IMR-90 (cell line): ENCODE measurements around the gene CAAP1. TPM values are rescaled to one million over a fixed set of nuclear protein-coding genes. Genes with fewer than 3 reads are reported as not detected.

Experiments used
- ATAC-seq: fragments of 200-7000 bp; cut with Tn5 transposase; 2 replicates; pipeline ENCODE4 v1.9.1; 2020; ENCODE audit warnings: low read depth, mild to moderate bottlenecking, moderate library complexity
- BruUV-seq: library from RNA; stranded (reverse); fragments of 400-500 nt; replicated peaks from 2 replicates; lab custom pipeline; 2021; lab: Mats Ljungman, UMichigan
- CTCF ChIA-PET: fragments of 300-600 bp; formaldehyde crosslinking; extraction: SDS; loops from one replicate; lab custom pipeline; 2021; ENCODE audit warnings: antibody characterized with exemption; lab: Yijun Ruan, JAX
- POLR2A ChIA-PET: fragments of 300-600 bp; sonication (Branson Sonifier 250); formaldehyde crosslinking; loops from one replicate; lab custom pipeline; 2022; ENCODE audit warnings: antibody characterized with exemption; ENCODE audit not compliant: unreplicated experiment; lab: Charles Lee
- DNase-seq: peaks from one replicate; pipeline ENCODE4 v3.0.0; 2013
- H2AFZ ChIP-seq: replicated peaks from 2 replicates; pipeline ENCODE3; 2013; ENCODE audit warnings: low read length, mild to moderate bottlenecking; ENCODE audit not compliant: poor library complexity
- H2AK5ac ChIP-seq: 2 replicates; pipeline ENCODE4 v1.6.1; 2013; ENCODE audit warnings: low read depth, low read length, inconsistent platforms
- H2AK9ac ChIP-seq: replicated peaks from 2 replicates; pipeline ENCODE3; 2013; ENCODE audit warnings: mild to moderate bottlenecking, low read depth, low read length, moderate library complexity; ENCODE audit not compliant: poor library complexity
- H2BK120ac ChIP-seq: 2 replicates; pipeline ENCODE4 v1.6.1; 2013; ENCODE audit warnings: low read depth, low read length, inconsistent platforms
- H2BK15ac ChIP-seq: 3 replicates; pipeline ENCODE4 v1.6.1; 2013; ENCODE audit warnings: low read depth, low read length, inconsistent platforms
- H2BK20ac ChIP-seq: 2 replicates; pipeline ENCODE4 v1.6.1; 2013; ENCODE audit warnings: low read depth, mild to moderate bottlenecking, inconsistent platforms, low read length, moderate library complexity
- H2BK5ac ChIP-seq: 2 replicates; pipeline ENCODE4 v1.6.1; 2013; ENCODE audit warnings: mild to moderate bottlenecking, low read depth, low read length, inconsistent platforms; ENCODE audit not compliant: poor library complexity, severe bottlenecking
- H3K14ac ChIP-seq: replicated peaks from 2 replicates; pipeline ENCODE4 v1.6.1; 2013; ENCODE audit warnings: low read depth, low read length, inconsistent platforms
- H3K18ac ChIP-seq: 2 replicates; pipeline ENCODE4 v1.6.1; 2013; ENCODE audit warnings: low read depth, low read length, control low read depth
- H3K23ac ChIP-seq: 2 replicates; pipeline ENCODE4 v1.6.1; 2013; ENCODE audit warnings: low read depth, low read length, inconsistent platforms
- H3K27ac ChIP-seq: 2 replicates; pipeline ENCODE4 v1.5.1; 2013; ENCODE audit warnings: mild to moderate bottlenecking, control low read depth, low read length; ENCODE audit not compliant: insufficient read depth
- H3K27me3 ChIP-seq: 2 replicates; pipeline ENCODE4 v1.6.1; 2013; ENCODE audit warnings: low read length; ENCODE audit not compliant: control insufficient read depth, insufficient read depth
- H3K36me3 ChIP-seq: 2 replicates; pipeline ENCODE4 v1.6.1; 2013; ENCODE audit warnings: low read length, mixed read lengths; ENCODE audit not compliant: control insufficient read depth, insufficient read depth
- H3K4ac ChIP-seq: 2 replicates; pipeline ENCODE4 v1.6.1; 2013; ENCODE audit warnings: low read depth, low read length, inconsistent platforms
- H3K4me1 ChIP-seq: 2 replicates; pipeline ENCODE4 v1.6.1; 2013; ENCODE audit warnings: low read length, mixed read lengths; ENCODE audit not compliant: control insufficient read depth, insufficient read depth
- H3K4me2 ChIP-seq: 2 replicates; pipeline ENCODE4 v1.6.1; 2013; ENCODE audit warnings: low read depth, mild to moderate bottlenecking, control low read depth, low read length, moderate library complexity
- H3K4me3 ChIP-seq: 2 replicates; pipeline ENCODE4 v1.5.1; 2013; ENCODE audit warnings: low read depth, mild to moderate bottlenecking, control low read depth, low read length, moderate library complexity; ENCODE audit not compliant: insufficient read depth
- H3K56ac ChIP-seq: 2 replicates; pipeline ENCODE4 v1.6.1; 2013; ENCODE audit warnings: low read length, inconsistent platforms; ENCODE audit not compliant: insufficient read depth; ENCODE audit errors: extremely low read depth
- H3K79me1 ChIP-seq, 2 experiments: 2 replicates each; pipeline ENCODE4 v1.6.1; 2013; ENCODE audit warnings: low read length in 2 of 2, inconsistent platforms in 1 of 2, low read depth in 1 of 2
- H3K9ac ChIP-seq: 2 replicates; pipeline ENCODE4 v1.6.1; 2013; ENCODE audit warnings: low read depth, low read length, control low read depth
- H3K9me1 ChIP-seq: 2 replicates; pipeline ENCODE4 v1.6.1; 2013; ENCODE audit warnings: low read length, inconsistent platforms; ENCODE audit not compliant: insufficient read depth
- H3K9me3 ChIP-seq: 2 replicates; pipeline ENCODE4 v1.6.1; 2013; ENCODE audit warnings: low read length; ENCODE audit not compliant: control insufficient read depth, insufficient read depth
- H4K20me1 ChIP-seq: 2 replicates; pipeline ENCODE4 v1.6.1; 2013; ENCODE audit warnings: low read length, inconsistent platforms; ENCODE audit not compliant: insufficient read depth
- H4K5ac ChIP-seq: 2 replicates; pipeline ENCODE4 v1.6.1; 2013; ENCODE audit warnings: mild to moderate bottlenecking, low read depth, low read length, control low read depth
- H4K8ac ChIP-seq, 2 experiments: 2 replicates each; pipeline ENCODE4 v1.6.1; 2013; ENCODE audit warnings: low read depth in 2 of 2, low read length in 2 of 2, control low read depth in 1 of 2, inconsistent platforms in 1 of 2
- H4K91ac ChIP-seq: 2 replicates; pipeline ENCODE4 v1.6.1; 2013; ENCODE audit warnings: low read depth, low read length, inconsistent platforms; ENCODE audit not compliant: insufficient read depth
- CEBPB ChIP-seq: IDR thresholded peaks from 2 replicates; pipeline ENCODE4 v1.6.1; 2012; ENCODE audit warnings: low read depth, low read length, improper control_type of control experiment
- CHD1 ChIP-seq: IDR thresholded peaks from 2 replicates; pipeline ENCODE4 v1.6.1; 2012; ENCODE audit warnings: low read depth, low read length, improper control_type of control experiment
- MAZ ChIP-seq: IDR thresholded peaks from 2 replicates; pipeline ENCODE4 v1.6.1; 2012; ENCODE audit warnings: low read depth, mild to moderate bottlenecking, low read length, improper control_type of control experiment, moderate library complexity, borderline replicate concordance
- MXI1 ChIP-seq: IDR thresholded peaks from 2 replicates; pipeline ENCODE4 v1.6.1; 2012; ENCODE audit warnings: low read depth, mild to moderate bottlenecking, low read length, moderate library complexity, borderline replicate concordance
- NFE2L2 ChIP-seq: fragments of 150-350 bp; IDR thresholded peaks from 2 replicates; pipeline ENCODE4 v1.6.1; 2016; ENCODE audit warnings: low read depth, mild to moderate bottlenecking, low read length
- RAD21 ChIP-seq: IDR thresholded peaks from 2 replicates; pipeline ENCODE4 v1.6.1; 2012; ENCODE audit warnings: low read length, improper control_type of control experiment
- RFX5 ChIP-seq: IDR thresholded peaks from 2 replicates; pipeline ENCODE4 v1.8.0; 2012; ENCODE audit warnings: low read depth, mild to moderate bottlenecking, low read length, moderate library complexity
- SMC3 ChIP-seq: fragments of 150-350 bp; IDR thresholded peaks from 2 replicates; pipeline ENCODE4 v1.6.1; 2016; ENCODE audit warnings: low read depth, mild to moderate bottlenecking, antibody characterized with exemption, low read length, moderate library complexity
- WGBS, 2 experiments: methylation state at CpG; one replicate each; pipeline versions ENCODE4 v1.1.5 to v1.1.7; 2013; ENCODE audit warnings: missing lambda C conversion rate in 2 of 2; ENCODE audit not compliant: insufficient read length in 1 of 2; ENCODE audit errors: extremely low coverage in 2 of 2; 5-methylcytosine and 5-hydroxymethylcytosine counted together
- dilution Hi-C: fragments of 300-500 bp; cut with HindIII; formaldehyde crosslinking; loops from one replicate; pipeline ENCODE4 v1.14.3; 2018; ENCODE audit warnings: low sequenced_read_pairs; ENCODE audit not compliant: unreplicated experiment
- in situ Hi-C: fragments of 300-500 bp; cut with MboI; formaldehyde crosslinking; loops from 3 replicates; pipeline ENCODE4 v1.14.3; 2019; ENCODE audit warnings: low sequenced_read_pairs, inconsistent platforms, mixed read lengths
- intact Hi-C: fragments of 100-400 bp; cut with micrococcal nuclease; formaldehyde crosslinking; loops from 2 replicates; pipeline ENCODE4 v1.10.0; 2022
- polyA plus RNA-seq, 3 experiments: library from polyadenylated mRNA; depleted of rRNA; stranded (reverse); fragments of >200 nt; gene quantifications; 2 replicates each; pipeline ENCODE4 v1.2.3, GENCODE V29; 2012; ENCODE audit warnings: low replicate concordance in 1 of 3
- total RNA-seq: library from RNA; depleted of rRNA; stranded (reverse); fragments of >200 nt; gene quantifications from 2 replicates; pipeline ENCODE4 v1.2.3, GENCODE V29; 2012

Gene CAAP1
- total and polyA plus RNA-seq, 2 of the 4 experiments (the other 2 are of a cell fraction), result 6.1 to 9.0 TPM

- no peaks in the 10 kb centered on the region for H3K27me3 ChIP-seq
- TF ChIP-seq NFE2L2 (no peak), MXI1 (no peak), CEBPB (no peak), SMC3 (no peak), CHD1 (no peak), RFX5 (no peak), MAZ (no peak), RAD21 (no peak)
- H4K8ac ChIP-seq, result no peak overlapping the region
- H3K9me1 ChIP-seq, result no peaks in the 10 kb centered on the region
- no peak overlapping the region for H2BK120ac ChIP-seq
- CTCF ChIA-PET, result no interaction called here
- H3K14ac ChIP-seq, result no peak overlapping the region
- 100% methylated on average over 1 of the region's 1 CpG; no CpG with 5 or more reads in 1 of the 2 experiments for WGBS, 2 experiments
- H3K79me1 ChIP-seq, result peaks cover 0 to 13% of the 10 kb centered on the region in 2 experiments; a peak in 1 of 4 replicates
- DNase-seq (no peak), ATAC-seq (no peak)
- H3K18ac ChIP-seq, result no peak overlapping the region
- in situ Hi-C loops, result no loop called here
- no peak overlapping the region for H2AK5ac ChIP-seq
- POLR2A ChIA-PET, result interaction anchor here (0.6 kb wide), 1 partner anchor 254 kb away, joined by 4 read pairs; no protein-coding TSS in a partner anchor
- no peak overlapping the region for H3K23ac ChIP-seq
- no peaks in the 10 kb centered on the region for H3K9me3 ChIP-seq
- no peak overlapping the region for H3K4ac ChIP-seq
- H3K4me2 ChIP-seq, result no peak overlapping the region
- intact Hi-C loops, result no loop called here
- no peak overlapping the region for H3K56ac ChIP-seq
- BruUV-seq, result no TSS peak
- H2BK15ac ChIP-seq, result no peak overlapping the region
- H4K5ac ChIP-seq, result no peak overlapping the region
- no peak overlapping the region for H3K27ac ChIP-seq
- no peaks in the 10 kb centered on the region for H4K20me1 ChIP-seq
- no peak overlapping the region for H2AK9ac ChIP-seq
- H3K4me1 ChIP-seq, result no peaks in the 10 kb centered on the region
- no peak overlapping the region for H2BK20ac ChIP-seq
- H3K36me3 ChIP-seq, result peaks cover 31% of the 10 kb centered on the region
- dilution Hi-C loops, result no loop called here
- H2BK5ac ChIP-seq, result no peak overlapping the region
- no peak overlapping the region for H3K9ac ChIP-seq
- H4K91ac ChIP-seq, result no peak overlapping the region
- H3K4me3 ChIP-seq, result no peak overlapping the region
- H2AFZ ChIP-seq, result no peak overlapping the region
These were observed 27.1 kb upstream of the CAAP1 start for GRCh38 chr9:26919698-26920097.
